Measurements from ENCODE around the gene SLC25A24.
"Not testable (repeated sequence)": the region's sequence is repeated elsewhere in the genome, so short reads cannot be mapped to it uniquely, and the experiment has no call there.

The SLC25A24 gene

DNA sequence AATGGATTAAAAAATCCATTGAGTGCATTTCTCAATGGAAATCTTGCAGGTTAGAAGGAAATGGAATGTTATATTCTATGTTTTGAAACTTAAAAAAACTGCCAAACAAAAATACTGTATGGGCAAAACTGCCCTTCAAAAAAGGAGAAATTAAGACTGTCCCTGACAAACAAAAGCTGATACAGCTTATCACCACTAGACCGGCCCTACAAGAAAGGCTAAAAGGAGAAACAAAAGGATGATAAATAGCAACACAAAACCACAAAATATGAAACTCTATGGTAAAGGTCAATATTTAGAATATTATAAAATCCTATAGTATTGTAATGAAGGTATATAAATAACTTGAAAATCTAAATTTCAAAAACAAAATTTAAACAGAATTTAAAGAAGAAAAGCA is 60.0 kb downstream of the SLC25A24 start:
- DNase-seq (ENCODE audit: low read depth, low spot score) = no peak

DNA sequence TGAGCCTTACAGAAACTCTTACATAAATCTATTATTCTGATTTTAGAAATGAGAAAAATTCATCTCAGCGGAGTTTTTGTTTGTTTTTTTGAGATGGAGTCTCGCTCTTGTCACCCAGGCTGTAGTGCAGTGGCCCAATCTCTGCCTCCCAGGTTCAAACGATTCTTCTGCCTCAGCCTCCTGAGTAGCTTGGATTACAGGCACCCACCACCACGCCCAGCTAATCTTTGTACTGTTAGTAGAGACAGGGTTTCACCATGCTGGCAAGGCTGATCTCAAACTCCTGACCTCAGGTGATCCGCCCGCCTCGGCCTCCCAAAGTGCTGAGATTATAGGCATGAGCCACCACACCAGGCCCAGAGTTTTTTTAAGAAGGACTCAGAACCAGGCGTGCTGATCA is 60.6 kb downstream of the SLC25A24 start:
- DNase-seq (ENCODE audit: low read depth, low spot score) = not testable (repeated sequence)

DNA sequence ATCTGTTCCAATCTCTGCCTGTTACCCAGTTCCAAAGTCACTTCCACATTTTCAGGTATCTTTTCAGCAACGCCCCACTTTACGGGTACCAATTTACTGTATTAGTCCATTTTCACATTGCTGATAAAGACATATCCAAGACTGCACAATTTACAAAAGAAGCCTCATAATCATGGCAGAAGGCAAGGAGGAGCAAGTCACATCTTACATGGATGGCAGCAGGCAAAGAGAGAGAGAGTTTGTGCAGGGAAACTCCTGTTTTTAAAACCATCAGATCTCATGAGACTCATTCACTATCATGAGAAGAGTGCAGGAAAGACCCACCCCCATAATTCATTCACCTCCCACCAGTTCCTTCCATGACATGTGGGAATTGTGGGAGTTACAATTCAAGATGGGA is 67.0 kb downstream of the SLC25A24 start:
- DNase-seq (ENCODE audit: low read depth, low spot score) = not testable (repeated sequence)

DNA sequence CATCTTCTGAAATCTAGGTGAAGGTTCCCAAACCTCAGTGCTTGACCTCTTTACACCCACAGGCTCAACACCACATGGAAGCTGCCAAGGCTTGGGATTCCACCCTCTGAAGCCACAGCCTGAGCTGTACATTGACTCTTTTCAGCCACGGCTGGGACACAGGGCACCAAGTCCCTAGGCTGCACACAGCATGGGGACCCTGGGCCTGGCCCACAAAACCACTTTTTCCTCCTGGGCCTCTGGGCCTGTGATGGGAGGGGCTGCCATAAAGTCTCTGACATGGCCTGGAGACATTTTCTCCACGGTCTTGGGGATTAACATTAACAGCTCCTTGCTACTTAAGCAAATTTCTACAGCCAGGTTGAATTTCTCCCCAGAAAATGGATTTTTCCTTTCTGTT is 67.8 kb downstream of the SLC25A24 start:
- not testable (repeated sequence) for DNase-seq (ENCODE audit: low read depth, low spot score)

DNA sequence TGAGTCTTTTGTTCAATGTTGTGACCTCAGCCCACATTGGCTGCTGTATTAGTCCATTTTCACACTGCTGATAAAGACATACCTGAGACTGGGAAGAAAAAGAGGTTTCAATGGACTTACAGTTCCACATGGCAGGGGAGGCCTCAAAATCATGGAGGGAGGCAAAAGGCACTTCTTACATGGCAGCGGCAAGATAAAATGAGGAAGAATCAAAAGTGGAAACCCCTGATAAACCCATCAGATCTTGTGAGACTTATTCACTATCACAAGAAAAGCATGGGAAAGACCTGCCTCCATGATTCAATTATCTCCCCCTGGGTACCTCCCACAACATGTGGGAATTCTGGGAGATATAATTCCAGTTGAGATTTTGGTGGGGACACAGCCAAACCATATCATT is 68.9 kb downstream of the SLC25A24 start:
- not testable (repeated sequence) for DNase-seq (ENCODE audit: low read depth, low spot score)

DNA sequence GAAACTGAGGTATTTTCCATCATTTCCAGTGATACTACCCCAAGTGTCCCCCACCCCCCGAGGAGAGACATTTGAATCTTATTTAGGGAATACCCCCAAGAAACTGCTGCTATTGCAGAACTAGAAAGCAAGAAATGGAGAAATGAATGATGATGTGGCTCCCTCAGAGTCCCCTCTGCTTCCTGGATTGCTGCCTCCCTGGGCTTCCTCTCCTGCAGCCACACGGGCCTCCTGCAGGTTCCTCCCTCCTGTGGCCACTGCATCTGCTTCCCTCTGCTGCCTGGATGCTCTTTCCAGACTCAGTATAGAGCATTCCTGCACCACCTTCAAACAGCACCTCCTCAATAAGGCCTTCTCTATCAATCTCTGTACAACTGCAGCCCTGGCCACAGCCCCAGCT is 69.3 kb downstream of the SLC25A24 start:
- DNase-seq (ENCODE audit: low read depth, low spot score) = no peak

DNA sequence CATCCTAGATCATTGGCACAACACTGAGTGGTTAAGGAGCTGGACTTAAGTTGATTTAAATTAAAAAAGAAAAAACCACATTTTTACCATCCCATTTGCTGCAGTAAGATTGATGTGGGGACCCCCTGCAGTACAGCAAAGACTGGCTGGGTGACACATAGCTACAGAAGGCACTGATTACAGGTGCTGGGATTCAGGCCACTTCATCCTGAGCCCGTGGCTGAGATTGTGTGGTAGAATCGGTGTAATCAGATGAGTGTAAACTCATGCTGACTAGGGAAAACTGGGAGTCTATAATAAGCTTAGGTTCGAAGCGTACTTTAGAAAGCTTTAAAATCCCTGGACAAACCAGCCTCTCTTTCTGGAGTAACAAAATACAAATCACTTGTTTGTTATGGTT is 70.1 kb downstream of the SLC25A24 start:
- DNase-seq (ENCODE audit: low read depth, low spot score) = no peak

DNA sequence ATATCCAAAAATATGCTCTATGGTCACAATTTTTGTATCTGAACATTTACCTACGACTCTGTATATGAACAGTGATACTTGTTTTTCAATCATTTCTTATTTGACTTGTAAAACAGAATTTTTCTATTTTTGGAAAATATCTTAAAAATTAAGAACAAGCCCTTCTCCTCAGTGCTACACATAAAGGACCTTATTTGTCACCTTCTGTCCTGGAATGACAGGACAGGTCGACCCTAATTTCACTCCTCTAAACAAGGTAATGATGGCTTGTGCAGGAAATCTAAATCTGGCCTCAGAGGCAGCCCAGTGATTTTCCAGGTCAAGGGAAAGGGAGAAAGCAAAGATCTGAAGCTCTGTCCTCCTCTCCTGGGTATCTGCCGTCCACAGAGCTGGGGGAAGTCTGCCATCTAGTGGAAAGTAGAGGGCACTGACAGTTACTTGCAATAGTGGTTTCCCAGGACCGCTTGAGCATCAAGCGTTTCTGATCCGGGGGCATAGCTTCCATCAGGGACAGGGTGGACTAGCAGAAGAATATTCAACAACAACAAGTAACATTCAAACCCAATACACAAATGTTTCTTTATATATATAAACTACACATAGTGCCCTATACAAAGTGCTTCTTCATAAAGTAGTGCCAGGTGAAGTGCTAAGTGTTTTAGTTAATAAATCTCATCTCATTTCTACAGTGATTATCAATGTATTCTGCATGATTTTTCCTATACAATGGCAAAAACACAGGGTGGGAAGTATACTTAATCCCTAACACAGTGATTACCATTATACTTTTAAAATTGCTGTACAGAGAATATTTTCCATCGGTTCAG is 74.6 kb downstream of the SLC25A24 start:
- DNase-seq (ENCODE audit: low read depth, low spot score) = peak; percentile 30

DNA sequence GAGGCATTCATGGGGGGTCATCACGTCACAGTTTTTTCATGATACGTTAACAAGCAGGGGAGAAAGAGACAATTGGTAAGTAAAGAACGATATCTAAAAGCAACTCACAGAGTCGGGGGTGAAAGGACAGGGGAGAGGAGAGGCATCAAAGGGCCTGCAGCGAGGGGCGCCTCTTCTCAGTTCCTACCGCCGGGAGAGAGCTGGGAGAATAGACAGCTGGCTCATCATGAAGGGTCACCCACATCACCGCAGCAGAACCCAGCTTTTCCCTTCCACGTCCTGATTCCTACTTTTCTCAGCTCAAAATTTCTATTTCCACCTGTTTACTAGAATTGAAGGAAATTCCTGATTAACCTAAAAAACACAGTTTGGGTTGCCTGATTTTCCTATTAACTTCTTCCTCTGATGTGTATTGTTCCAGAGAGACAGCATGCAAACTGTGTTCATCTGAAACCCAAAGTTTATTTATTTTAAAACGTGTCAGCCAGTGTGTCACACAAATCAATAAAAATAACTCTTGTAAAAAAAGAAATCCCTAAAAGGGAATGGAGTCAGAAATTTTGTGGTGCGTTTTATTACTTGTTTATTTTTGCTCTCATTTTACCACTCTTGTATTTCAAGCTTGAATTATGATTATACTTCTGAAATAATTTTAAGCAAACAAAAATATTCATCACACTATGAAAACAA is 75.4 kb downstream of the SLC25A24 start:
- DNase-seq (ENCODE audit: low read depth, low spot score) = no peak

DNA sequence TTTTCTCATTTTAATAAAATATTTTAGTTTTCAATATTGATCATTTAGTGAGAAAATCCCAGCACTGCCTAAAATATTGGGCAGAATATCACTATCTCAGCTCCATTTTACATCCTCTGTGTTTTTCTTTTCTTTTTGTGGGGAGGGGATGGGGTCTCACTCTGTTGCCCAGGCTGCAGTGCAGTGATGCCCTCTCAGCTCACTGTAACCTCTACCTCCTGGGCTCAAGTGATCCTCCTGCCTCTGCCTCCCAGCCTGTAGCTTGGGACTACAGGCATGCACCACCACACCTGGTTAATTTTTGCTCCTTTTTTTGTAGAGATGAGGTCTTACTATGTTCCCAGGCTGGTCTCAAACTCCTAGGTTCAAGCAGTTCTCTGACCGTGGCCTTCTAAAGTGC is 76.1 kb downstream of the SLC25A24 start:
- no peak for DNase-seq (ENCODE audit: low read depth, low spot score)

DNA sequence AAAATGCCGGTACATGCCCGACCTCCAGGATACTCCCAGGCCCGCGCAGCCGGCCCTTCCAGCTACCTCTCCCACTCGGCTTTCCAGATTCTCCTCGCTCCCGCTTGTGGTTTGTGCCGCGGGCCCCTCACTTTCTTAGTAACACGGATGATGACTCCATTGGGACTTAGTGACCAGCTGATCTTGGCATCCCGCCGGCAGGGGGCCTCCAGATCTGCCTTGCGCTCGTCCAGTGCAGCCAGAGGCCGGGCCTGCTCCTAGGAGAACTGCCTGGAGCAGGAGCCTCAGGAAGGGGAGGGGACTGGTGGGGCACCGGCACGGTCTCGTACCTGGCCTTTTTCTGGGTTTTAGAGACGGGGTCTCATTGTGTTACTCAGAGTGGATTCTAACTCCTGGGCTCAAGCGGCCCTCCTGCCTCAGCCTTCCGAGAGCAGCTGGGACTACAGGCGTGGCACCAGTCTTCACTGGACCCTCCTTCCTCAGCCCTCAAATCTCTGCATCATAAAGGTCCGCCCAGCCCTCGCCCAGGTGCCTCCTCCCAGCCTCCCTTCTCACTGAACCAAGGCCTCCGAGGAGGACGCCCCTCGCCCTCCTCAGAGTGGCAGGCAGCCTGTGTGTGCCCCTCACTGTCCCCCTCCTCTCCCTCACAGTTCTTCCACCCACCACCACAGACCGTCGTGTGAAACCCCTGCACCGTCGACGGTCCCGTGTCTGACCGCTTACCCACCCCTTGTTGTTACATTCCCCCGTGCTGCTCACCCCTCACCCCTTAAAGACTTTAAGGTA is 78.6 kb downstream of the SLC25A24 start:
- DNase-seq (ENCODE audit: low read depth, low spot score) = no peak

DNA sequence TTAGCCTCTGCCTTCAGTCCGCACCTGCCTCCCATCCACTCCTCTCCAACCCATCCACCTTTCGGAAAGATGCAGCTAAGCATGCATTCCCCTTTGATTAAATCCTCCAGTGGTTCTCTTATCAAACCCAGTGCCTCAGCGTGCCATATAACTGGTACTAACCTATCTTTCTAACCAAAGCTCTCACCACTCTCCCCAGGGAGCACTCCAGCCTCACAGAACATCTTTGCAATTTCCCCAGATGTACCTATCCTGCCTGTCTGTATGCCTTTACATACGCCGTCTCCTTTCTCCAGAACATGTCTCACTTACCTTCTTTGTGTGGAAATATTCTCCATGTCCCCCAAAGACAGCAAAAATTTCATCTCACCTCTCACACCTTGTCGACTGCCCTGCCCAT is 80.0 kb downstream of the SLC25A24 start:
- DNase-seq (ENCODE audit: low read depth, low spot score) = no peak

DNA sequence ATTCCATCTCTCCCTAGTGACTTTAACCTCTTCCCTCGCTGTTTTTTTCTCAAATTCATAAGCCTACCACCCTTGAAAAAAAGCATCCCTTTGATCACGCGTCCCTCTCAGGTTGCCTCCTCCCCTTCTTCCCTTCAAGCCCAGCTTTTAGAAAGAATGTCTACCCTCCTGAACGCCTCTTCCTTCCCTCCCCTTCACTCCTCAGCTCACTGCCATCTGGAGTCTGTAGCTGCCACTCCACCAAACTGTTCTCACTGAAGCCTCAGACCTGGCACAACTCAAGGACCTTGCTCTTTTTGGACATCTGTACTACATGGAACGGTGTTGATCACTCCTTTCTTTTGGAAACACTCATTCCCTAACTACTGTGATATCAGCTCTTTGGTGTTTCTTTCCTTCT is 80.6 kb downstream of the SLC25A24 start:
- DNase-seq (ENCODE audit: low read depth, low spot score) = no peak

DNA sequence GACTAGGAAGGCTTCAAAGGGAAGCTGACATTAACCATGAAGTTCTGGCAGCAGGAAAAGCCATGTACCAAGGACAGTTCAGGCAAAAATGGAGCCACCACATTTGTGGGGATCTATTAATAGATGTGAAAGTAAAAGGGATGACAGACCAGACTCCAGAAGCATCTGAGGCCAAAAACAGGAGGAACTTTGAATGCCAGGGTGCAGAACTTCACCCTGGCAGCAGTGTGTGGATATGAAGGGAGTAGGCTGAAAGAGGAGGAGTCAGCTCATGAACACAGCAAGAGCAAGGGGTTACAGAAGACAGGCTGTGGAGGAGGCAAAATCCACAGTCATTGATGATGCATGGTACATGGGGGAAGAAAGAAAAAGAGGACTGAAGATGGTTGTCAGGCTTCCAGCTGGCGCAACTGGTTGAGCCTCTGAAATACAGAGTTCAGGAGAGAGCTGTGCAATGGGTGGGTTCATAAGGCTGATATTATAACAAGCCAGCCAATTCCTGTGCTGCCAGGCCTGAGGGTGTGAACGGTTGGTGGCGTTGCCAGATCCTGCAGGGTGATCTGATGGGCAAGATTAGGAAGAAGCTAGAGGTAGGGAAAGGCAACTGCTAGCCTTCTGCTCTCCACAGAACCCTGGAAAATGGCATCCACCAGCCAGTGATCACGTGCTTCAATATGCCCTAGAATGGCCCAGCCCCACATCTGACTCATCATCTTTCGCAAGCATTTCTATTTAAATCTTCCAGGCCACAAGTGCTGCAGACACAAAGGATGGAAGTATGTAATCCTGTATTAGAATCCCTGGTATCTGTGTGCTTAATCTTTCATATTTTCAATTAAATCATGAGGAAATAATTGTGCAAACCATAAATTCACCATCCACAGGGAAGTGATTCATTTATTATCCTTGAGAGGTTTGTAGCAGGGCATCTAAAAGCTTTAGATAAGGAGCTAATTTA is 81.9 kb downstream of the SLC25A24 start:
- no peak for DNase-seq (ENCODE audit: low read depth, low spot score)

DNA sequence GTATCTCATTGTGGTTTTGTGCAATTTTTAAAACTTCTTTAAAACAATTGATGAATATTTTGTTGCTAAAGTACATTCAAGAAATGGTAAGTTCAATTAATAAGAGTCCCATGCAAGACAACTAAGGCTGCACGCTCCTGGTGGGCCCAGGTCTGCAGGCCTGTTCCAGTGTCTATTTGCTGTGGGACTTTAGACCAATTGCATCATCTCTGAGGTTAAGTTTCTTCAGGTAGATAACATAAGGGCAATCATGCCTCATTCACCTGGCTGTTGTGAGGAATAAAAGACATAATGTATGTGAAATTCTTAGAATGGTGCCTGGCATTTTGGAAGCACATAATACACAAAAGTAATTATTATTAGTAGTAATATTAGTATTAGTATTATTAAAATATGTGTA is 82.9 kb downstream of the SLC25A24 start:
- DNase-seq (ENCODE audit: low read depth, low spot score) = no peak

DNA sequence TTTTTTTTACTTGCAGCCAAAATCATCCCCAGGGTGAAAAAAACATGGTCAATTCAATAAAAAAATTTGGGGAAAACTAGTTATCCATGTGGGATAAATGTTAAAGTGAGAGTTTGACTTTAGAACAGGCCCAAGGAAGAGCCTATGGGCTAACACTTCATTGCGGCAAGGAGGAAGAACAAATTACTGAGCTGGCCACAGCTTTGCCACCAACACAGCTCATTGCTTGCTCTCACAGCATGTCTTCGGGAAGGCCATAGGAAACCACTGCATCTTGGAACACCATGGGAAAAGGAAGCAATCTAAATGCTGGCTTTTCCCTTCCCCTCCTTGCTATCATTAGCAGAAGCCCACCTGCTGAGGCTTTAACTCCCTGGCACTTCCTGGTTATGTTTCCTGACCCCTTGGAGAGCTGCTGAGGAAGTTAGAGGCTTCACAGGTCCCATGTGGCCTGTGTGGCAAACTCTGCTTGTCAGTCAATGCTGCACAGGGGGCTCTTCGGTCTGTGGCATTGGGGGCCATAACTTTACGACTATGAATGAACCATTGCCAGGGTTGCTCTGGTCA is 86.0 kb downstream of the SLC25A24 start:
- DNase-seq (ENCODE audit: low read depth, low spot score) = no peak

DNA sequence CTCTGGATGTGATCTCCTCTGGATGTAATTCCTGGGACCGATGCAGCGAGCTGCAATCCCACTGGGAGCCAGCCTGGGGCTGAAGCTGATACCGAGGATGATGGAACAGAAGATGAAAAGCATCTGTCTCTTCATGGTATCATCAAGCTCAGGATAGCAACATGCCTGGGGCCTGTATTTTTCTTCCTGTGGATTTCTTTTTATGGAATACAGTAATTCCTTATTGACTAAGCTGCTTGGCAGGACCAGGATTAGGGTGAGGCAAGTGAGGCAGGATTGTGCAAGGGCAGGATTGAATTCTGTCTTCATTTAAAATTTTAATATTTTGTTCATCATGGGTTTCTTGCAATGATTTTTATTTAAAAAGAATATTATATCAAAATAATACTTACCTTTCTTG is 86.6 kb downstream of the SLC25A24 start:
- DNase-seq (ENCODE audit: low read depth, low spot score) = no peak

DNA sequence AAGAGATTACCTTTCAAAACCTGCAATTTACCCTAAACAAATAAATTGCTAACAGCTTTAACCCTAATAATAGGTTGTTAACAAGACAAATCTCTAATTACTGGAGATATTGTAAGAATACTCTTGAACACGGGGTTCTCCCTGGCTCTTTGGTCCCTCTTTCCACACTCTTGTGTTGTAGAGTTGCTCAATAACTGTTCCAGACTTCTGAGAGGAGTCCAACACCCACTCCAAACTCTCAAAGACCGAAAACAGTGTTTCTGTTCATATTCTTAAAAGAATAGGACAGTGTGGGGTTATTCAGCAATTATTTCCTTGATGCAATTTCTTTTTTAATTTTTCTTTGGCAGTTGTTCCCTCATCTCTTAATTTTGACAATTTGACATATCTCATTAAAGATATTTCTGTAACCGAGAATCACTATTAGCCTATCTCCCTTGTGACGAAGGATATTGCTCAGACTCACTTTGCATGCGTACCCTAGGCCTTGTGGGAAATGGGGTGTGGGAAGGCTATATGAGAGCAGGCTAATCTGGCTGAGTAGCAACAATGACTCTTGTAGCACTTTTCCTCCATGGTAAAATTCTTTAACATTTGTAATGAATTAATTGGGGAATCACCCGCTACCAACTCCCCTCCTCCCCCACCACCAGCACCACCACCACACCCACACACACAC is 90.7 kb downstream of the SLC25A24 start:
- DNase-seq (ENCODE audit: low read depth, low spot score) = no peak

DNA sequence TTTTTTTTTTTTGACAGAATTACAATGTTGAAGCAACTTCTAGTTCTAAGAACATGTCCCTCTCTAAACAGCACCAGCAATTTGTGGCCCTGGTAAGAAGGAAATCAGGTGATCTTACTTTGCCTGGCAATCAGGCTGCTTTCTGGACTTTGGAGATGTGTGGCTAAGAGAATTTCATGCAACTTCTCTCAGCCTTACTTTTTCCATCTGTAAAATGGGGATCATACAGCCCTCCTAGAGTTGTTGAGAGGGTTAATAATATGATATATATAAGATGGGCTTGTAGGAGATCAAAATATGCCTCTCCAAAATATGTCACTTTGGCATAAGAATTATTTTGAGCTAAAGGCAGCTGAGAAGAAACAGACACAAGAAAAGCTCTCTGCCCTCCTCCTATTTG is 92.0 kb downstream of the SLC25A24 start:
- DNase-seq (ENCODE audit: low read depth, low spot score) = no peak

DNA sequence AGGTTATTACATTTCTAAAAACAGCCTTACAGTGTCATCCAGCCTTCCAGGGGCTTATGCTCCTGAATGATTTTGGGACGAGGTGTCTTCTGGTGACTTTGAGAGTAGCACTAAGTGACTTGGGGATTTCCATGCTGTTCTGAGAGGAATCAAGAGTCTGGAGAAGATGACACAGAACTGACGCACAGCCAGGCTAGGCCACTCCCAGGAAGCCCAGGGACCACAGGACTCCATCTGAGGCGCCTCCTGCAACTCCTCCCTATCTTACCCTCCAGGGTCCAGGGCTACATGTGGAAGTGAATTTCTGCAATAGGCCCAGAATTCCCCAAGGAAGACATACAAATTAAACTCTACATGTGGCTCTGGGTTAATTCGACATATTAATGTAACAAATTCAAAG is 92.5 kb downstream of the SLC25A24 start:
- no peak for DNase-seq (ENCODE audit: low read depth, low spot score)

Measured in brain pericyte (primary cell).